K562 (cell line): Measurements from ENCODE around the gene VRK2. TPM values are rescaled to one million over a fixed set of nuclear protein-coding genes. Genes with fewer than 3 reads are reported as not detected.

Experiments
- CBX1 ChIP-seq: sonication (generic); IDR thresholded peaks from 2 replicates; pipeline ENCODE4 v1.6.1; 2016; ENCODE audit warnings: antibody characterized with exemption, low read depth, mild to moderate bottlenecking
- CC2D1A ChIP-seq: fragments of 450-650 bp; IDR thresholded peaks from 2 replicates; pipeline ENCODE4 v1.6.1; 2017; ENCODE audit warnings: mild to moderate bottlenecking
- CREBBP ChIP-seq: IDR thresholded peaks from one replicate; pipeline ENCODE4 v1.6.1; 2012; ENCODE audit warnings: low read depth, mild to moderate bottlenecking, control low read depth, inconsistent platforms, low read length
- FOXK1 ChIP-seq: sonication (generic); formaldehyde crosslinking; IDR thresholded peaks from 2 replicates; pipeline ENCODE4 v1.8.0; 2022; ENCODE audit warnings: missing genetic modification reagents, mild to moderate bottlenecking, borderline replicate concordance
- GTF2E2 ChIP-seq: fragments of 200-800 bp; sonication (Bioruptor generic); IDR thresholded peaks from 2 replicates; pipeline ENCODE4 v1.6.1; 2016; ENCODE audit warnings: missing genetic modification characterization, missing compliant biosample characterization
- KDM2B ChIP-seq: fragments of 250-450 bp; sonication (Bioruptor Pico); IDR thresholded peaks from 2 replicates; pipeline ENCODE4 v1.8.0; 2021; ENCODE audit warnings: mild to moderate bottlenecking, moderate library complexity
- NFYB ChIP-seq: IDR thresholded peaks from 2 replicates; pipeline ENCODE4 v1.6.1; 2011; ENCODE audit warnings: mild to moderate bottlenecking, moderate library complexity; ENCODE audit not compliant: insufficient read length; ENCODE audit errors: extremely low read depth
- PHB2 ChIP-seq: fragments of 450-650 bp; IDR thresholded peaks from 2 replicates; pipeline ENCODE4 v1.6.1; 2017; ENCODE audit warnings: low read depth
- POLR2G ChIP-seq: fragments of 200-400 bp; formaldehyde crosslinking; IDR thresholded peaks from 2 replicates; pipeline ENCODE4 v1.6.1; 2017; ENCODE audit warnings: low read depth, mild to moderate bottlenecking, antibody characterized with exemption, low read length, moderate library complexity
- RFX1 ChIP-seq: fragments of 450-650 bp; IDR thresholded peaks from 2 replicates; pipeline ENCODE4 v1.6.1; 2016; ENCODE audit warnings: mild to moderate bottlenecking, moderate library complexity
- TAF15 ChIP-seq: fragments of 200-400 bp; formaldehyde crosslinking; IDR thresholded peaks from 2 replicates; pipeline ENCODE4 v1.6.1; 2017; ENCODE audit warnings: mild to moderate bottlenecking, low read depth, low read length, moderate library complexity
- TOE1 ChIP-seq, 2 experiments: fragments of 450-650 bp in 1 of 2; sonication (generic) in 1 of 2; formaldehyde crosslinking in 1 of 2; IDR thresholded peaks; 2 replicates each; pipeline versions ENCODE4 v1.7.1 to v1.8.0; 2016 to 2022; ENCODE audit warnings: borderline replicate concordance in 2 of 2, mild to moderate bottlenecking in 2 of 2, antibody characterized with exemption in 1 of 2, inconsistent platforms in 1 of 2, low read depth in 1 of 2, missing genetic modification reagents in 1 of 2, moderate library complexity in 1 of 2
- ZNF644 ChIP-seq: fragments of 200-800 bp; sonication (Bioruptor generic); IDR thresholded peaks from 2 replicates; pipeline ENCODE4 v1.6.1; 2016; ENCODE audit warnings: low read depth, missing genetic modification characterization, missing compliant biosample characterization
- polyA plus RNA-seq, 8 experiments: library from polyadenylated mRNA; depleted of rRNA in 4 of 8; stranded (reverse) in 5 of 8; unstranded in 3 of 8; fragments of >200 nt; fragmentation: Nextera tagmentation in 2 of 8; fragmentation: Illumina TruSeq in 1 of 8; extraction: Ambion mirVana in 2 of 8; extraction: Trizol in 1 of 8; gene quantifications; 2 replicates each; pipeline versions ENCODE4 v1.2.1 to v1.2.3, GENCODE V29; 2011 to 2014; ENCODE audit warnings: inconsistent platforms in 1 of 8, missing spikeins in 1 of 8
- total RNA-seq, 7 experiments: library from RNA; depleted of rRNA in 6 of 7; stranded (reverse); fragments of >200 nt in 6 of 7; fragmentation: Illumina TruSeq in 2 of 7; extraction: Trizol in 2 of 7; gene quantifications; 2 replicates each; pipeline versions ENCODE4 v1.2.1 to v1.2.3, GENCODE V29; 2011 to 2021; ENCODE audit warnings: low replicate concordance in 1 of 7
- TF ChIP-seq, protein P1 (sequence below): fragments of 150-350 bp; conservative IDR thresholded peaks from 2 replicates; pipeline ENCODE4 v1.6.1; 2014; ENCODE audit warnings: low read length
- TF ChIP-seq, protein P2 (sequence below): fragments of 450-650 bp; IDR thresholded peaks from 2 replicates; pipeline ENCODE4 v1.6.1; 2016; ENCODE audit warnings: borderline replicate concordance
- TF ChIP-seq, protein P3 (sequence below): fragments of 250-450 bp; sonication (Bioruptor Pico); IDR thresholded peaks from 2 replicates; pipeline ENCODE4 v1.5.0; 2022; ENCODE audit warnings: mild to moderate bottlenecking

The VRK2 gene
- total and polyA plus RNA-seq, 9 of the 15 experiments (the other 6 are each of a cell fraction or from before 2014, with no cell fraction given): 22.6 to 49.2 (median 36.2) TPM

DNA sequence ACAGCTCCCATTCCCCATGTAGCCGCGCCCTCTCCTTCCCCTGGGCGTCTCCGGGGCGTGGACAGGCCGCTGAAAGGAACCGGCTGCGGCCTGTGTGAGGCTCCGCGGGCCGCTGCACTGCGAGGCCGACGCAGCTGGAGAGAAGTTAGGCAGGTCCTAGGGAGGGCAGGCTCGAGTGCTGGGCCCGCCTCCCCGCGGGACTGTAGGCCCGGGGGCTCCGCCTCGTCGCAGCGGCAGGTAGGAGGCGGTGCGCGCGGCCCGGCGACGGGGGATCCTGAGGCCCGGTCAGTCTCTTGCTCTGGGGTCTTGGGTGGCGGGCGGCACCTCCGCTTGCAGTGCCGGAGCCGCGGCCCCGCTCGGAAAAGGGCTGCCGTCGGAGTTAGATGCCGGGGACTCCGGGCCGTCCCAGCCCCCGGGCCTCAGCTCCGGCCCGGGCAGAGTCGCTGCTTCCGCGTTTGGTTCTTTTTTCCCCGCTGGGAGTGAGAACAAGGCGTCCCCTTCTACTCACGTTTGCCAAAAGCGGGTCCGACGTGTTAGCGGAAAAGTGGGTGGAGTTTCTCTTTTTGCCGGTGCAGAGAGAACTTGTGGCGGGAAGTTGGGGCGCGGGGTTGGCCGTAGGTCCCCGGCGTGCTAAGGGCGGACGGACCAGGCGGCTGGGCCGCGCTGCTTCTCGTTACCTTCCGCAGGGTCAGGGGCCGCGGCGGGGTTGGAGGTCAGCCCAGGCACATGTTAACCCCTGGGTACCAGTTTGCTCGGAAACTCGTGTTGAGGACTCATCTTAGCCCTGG lies at the start of gene VRK2 (continued):
- TF ChIP-seq, protein P1, sequence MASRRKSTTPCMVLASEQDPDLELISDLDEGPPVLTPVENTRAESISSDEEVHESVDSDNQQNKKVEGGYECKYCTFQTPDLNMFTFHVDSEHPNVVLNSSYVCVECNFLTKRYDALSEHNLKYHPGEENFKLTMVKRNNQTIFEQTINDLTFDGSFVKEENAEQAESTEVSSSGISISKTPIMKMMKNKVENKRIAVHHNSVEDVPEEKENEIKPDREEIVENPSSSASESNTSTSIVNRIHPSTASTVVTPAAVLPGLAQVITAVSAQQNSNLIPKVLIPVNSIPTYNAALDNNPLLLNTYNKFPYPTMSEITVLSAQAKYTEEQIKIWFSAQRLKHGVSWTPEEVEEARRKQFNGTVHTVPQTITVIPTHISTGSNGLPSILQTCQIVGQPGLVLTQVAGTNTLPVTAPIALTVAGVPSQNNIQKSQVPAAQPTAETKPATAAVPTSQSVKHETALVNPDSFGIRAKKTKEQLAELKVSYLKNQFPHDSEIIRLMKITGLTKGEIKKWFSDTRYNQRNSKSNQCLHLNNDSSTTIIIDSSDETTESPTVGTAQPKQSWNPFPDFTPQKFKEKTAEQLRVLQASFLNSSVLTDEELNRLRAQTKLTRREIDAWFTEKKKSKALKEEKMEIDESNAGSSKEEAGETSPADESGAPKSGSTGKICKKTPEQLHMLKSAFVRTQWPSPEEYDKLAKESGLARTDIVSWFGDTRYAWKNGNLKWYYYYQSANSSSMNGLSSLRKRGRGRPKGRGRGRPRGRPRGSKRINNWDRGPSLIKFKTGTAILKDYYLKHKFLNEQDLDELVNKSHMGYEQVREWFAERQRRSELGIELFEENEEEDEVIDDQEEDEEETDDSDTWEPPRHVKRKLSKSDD: no peak
- TF ChIP-seq CREBBP (no peak), KDM2B (CRISPR knock-in tag) (no peak), GTF2E2 (tag) (peak; percentile 18; the same call in 1 of the 2 replicates), TOE1 (IDR thresholded peaks at IDR 0.05; ENCODE audit: borderline replicate concordance) (no peak; the same call in 1 of the 2 replicates), TOE1 (CRISPR knock-in tag; IDR thresholded peaks at IDR 0.05; ENCODE audit: borderline replicate concordance, low read depth) (no peak), NFYB (no peak), POLR2G (peak; percentile 97), PHB2 (no peak), CC2D1A (no peak), FOXK1 (CRISPR knock-in tag) (peak; percentile 88), TAF15 (no peak), CBX1 (peak; percentile 93), RFX1 (no peak), ZNF644 (tag) (no peak)
- TF ChIP-seq, protein P2, sequence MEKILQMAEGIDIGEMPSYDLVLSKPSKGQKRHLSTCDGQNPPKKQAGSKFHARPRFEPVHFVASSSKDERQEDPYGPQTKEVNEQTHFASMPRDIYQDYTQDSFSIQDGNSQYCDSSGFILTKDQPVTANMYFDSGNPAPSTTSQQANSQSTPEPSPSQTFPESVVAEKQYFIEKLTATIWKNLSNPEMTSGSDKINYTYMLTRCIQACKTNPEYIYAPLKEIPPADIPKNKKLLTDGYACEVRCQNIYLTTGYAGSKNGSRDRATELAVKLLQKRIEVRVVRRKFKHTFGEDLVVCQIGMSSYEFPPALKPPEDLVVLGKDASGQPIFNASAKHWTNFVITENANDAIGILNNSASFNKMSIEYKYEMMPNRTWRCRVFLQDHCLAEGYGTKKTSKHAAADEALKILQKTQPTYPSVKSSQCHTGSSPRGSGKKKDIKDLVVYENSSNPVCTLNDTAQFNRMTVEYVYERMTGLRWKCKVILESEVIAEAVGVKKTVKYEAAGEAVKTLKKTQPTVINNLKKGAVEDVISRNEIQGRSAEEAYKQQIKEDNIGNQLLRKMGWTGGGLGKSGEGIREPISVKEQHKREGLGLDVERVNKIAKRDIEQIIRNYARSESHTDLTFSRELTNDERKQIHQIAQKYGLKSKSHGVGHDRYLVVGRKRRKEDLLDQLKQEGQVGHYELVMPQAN: no peak
- TF ChIP-seq, protein P3, sequence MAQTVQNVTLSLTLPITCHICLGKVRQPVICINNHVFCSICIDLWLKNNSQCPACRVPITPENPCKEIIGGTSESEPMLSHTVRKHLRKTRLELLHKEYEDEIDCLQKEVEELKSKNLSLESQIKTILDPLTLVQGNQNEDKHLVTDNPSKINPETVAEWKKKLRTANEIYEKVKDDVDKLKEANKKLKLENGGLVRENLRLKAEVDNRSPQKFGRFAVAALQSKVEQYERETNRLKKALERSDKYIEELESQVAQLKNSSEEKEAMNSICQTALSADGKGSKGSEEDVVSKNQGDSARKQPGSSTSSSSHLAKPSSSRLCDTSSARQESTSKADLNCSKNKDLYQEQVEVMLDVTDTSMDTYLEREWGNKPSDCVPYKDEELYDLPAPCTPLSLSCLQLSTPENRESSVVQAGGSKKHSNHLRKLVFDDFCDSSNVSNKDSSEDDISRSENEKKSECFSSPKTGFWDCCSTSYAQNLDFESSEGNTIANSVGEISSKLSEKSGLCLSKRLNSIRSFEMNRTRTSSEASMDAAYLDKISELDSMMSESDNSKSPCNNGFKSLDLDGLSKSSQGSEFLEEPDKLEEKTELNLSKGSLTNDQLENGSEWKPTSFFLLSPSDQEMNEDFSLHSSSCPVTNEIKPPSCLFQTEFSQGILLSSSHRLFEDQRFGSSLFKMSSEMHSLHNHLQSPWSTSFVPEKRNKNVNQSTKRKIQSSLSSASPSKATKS (CRISPR knock-in tag): no peak
